GM19023 (cell line): ENCODE measurements around the gene HSF2.

Experiments used
- ATAC-seq: cut with Tn5 transposase; IDR thresholded peaks from one replicate; pipeline ENCODE4 v1.9.1; 2021; ENCODE audit warnings: mild to moderate bottlenecking, moderate library complexity; ENCODE audit not compliant: unreplicated experiment

The HSF2 gene, protein sequence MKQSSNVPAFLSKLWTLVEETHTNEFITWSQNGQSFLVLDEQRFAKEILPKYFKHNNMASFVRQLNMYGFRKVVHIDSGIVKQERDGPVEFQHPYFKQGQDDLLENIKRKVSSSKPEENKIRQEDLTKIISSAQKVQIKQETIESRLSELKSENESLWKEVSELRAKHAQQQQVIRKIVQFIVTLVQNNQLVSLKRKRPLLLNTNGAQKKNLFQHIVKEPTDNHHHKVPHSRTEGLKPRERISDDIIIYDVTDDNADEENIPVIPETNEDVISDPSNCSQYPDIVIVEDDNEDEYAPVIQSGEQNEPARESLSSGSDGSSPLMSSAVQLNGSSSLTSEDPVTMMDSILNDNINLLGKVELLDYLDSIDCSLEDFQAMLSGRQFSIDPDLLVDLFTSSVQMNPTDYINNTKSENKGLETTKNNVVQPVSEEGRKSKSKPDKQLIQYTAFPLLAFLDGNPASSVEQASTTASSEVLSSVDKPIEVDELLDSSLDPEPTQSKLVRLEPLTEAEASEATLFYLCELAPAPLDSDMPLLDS

DNA sequence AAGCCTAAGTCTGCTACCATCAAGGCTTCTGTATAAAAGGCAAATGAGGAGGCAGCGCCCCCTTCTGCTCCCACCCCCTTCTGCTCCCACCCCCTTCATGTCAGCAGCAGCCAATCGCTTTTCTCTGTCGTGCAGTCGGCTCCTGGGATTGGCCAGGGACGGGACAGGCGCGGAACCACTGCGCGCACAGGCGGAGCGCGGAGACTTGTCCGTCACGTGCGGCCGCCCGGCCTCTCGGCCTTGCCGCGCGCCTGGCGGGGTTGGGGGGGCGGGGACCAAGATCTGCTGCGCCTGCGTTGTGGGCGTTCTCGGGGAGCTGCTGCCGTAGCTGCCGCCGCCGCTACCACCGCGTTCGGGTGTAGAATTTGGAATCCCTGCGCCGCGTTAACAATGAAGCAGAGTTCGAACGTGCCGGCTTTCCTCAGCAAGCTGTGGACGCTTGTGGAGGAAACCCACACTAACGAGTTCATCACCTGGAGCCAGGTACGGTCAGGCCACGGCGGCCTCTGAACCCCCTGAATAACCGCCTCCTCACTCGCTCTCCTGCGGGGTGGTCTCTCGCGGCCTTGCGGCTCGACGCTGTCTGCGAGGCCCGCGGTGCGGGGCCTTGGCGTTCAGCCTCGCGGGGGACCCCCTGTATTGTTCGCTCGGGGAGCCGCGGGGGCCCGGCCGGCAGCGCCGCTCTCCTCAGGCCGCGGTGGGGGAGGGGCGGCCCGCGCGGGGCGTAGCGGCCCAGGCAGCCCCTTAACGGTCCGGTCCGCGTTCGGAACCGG is at the start of gene HSF2:
HSF2 (plus strand) TSS at position 305 of the 773 bp plus-strand sequence; CDS start at position 391, 86 bp downstream.
- peak; percentile 98 for ATAC-seq

DNA sequence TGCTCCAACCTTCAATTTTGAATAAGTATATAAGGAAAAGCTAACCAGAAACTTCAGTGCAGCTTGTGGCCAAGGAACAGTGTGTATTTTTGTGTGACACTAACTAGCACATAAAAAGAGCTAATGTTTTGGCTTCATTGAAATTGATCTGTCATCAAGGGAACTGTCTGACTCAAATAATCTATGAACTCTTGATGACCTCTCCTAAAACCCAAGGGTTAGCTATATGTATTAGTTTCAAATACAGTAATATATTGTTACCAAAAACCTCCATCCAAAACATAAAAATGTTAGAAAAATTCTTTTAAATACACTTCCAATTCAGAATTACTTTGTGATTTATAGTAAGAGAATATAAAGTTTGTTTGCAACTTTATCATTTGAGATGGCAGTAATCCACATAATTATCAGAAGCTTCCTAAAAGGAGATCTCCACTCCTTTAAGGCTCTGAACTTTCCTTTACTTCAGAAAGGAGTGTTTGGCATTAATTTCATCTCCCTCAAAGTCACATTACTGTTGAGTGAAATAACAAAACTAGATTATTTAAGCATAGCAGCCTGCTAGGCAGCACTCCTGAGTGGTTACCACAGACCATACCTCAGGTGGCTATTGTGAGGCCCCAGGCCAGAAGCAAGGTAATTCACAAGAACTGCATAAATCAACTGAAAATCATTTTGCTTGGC is 46.3 kb upstream of the HSF2 start:
- ATAC-seq = no peak

DNA sequence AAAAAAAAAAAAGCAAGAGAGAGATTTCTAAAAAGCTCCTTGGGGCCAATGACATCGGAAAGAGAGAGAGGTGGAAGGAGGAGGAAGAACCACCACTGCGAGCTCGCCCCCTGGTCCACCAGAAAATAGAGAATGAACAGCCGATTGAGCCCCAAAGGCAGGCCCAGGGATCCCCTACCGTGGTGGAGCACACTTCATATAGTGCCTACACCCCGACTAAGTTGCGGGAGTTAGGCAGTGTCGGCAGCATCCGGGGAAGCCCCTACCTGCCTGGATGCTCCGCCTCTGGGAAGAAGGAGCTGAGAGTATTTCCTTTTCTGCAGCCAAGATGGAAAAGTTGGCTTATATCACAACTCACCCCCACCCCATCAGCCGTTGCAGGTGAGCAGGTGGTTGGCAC is 38.6 kb upstream of the HSF2 start:
- ATAC-seq = no peak

DNA sequence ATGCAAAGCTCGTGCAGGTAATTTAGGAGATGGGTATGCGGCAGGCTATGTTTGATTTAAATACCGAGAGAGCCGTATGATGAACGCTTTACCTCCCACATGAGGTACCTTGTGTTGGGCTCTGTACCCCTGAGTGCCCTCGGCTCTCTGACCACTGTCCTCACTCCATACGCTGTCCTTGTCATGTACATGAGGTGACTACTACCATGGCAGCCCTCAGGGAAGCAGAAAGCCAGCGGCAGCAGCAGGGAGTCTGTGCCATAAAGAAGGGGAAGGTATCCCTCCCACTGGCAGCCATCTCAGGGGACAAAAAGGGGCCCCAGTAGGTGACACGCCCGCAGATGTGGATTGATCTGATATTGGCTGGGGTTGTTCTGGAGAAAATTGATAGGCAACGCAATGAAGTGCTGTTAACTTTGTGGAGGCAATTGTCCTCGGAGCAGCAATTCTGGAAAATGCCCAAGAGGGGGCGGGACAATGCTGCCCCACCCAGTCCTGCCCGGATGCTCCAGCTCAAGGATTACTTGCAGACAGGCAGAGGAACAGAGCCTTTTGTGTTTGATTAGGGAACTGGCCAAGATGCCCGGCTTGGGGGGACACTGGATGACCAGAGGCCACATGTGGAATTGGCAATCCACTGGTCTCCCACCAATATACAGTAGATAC is 38.0 kb upstream of the HSF2 start:
- ATAC-seq = no peak

DNA sequence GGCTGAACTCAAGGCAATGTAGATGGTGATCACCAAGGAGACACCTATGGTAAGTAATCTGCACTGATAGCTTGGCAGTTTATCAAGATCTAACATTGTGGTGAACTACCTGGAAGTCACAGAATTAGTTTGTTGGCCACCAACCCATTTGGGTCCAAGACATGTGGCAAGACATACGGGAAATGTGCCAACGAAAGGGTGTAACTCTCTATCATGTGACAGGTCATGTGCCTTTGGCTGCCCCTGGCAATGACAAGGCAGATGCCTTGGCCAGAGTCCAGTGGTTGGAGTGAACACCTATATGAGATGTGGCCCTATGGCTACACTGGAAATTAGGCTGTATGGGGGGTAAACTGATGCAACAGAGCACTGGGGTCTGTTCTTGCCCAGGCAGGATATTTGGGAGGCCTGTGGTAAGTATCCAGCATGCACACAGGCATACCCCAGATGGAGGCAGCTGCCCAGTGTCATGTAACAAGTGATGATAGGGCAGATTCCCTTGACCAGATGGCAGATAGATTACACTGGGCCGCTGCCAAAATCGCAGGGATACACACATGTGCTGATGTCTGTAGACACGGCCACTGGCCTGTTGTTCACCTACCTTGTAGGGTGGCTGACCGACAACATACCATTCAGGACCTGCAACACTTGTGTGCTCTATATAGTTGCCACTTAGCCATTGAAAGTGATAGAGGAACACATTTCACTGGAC is 35.5 kb upstream of the HSF2 start:
- ATAC-seq = no peak

DNA sequence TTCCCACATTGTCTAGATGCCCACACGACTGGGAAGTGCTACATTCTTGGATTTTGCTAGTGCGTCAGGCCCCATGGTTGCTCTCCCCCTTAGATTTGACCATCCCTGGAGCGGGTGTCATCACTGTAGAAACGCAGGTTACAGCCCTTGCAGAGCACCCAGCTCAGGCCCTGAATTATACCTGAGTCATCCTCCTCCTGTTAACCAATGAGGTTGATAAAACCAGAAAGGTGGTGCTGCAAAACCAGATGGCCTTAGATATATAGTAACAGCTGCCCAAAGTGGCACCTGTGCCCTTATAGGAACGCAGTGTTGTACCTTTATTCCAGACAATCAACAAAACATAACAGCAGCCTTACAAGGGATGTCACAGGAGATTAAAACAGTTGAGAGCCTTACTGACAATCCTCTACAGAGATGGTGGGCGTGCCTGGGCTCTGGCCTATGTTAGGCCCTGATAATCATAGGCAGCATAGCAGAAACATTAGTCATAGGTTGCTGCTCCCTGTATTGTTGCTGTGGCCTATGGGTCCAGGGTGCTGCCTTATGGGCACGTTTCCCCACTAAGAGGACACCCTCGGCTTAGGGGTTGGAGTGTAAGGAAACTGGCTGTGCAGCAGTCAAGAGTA is 33.6 kb upstream of the HSF2 start:
- no peak for ATAC-seq

DNA sequence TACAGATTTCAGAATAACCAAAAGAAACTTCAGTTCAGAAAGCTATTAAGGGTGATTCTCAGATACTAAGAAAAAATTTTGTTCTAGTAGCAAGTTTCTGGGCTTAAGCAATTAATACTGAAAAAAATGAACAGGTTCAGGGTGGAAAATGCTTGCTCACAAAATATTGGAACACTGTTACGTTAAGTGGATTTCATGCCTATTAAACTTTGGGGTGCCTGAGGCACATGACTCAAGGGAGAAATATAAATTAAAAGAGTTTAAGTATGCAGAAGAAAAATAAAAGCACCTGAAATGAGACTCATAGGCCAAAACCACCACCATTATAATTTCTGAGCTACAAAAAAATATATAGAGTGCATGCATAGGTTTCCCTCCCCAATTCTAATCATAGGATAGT is 32.3 kb upstream of the HSF2 start:
- ATAC-seq = no peak

DNA sequence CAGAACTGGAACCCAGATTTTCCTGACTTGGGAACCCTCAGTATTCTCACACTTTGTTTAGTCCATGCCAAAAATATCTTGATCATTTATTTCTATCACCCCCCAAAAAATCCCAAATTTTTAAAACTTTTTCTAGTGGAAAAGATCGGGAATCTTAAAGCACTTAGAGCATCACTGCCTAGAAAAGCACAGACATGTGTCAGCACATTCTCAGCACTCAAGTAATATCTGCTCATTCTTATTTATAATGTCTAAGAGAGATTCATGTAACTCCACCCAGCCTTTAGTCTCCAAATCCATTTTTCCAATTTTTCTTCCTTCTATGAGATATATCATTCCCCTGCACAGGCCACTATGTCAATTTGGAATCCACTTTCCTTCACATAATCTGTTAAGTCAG is 29.9 kb upstream of the HSF2 start:
- no peak for ATAC-seq

DNA sequence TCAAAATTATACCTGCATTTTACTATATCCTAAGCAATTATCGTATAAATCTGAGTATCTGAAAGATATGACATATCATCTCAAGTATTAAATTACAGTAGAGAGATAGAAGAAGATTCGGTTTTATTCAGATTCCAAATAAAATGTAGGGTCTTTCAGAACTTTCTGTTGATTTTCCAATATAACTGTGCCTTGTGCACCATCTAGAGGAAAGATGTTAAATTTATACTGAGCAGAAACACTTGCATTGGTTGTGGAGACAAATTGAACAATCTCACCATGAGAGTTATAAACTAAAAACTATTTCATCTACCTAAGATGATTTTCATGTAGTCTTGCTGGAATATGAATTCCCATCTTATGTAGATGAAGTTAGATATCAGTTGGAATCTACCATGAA is 26.8 kb upstream of the HSF2 start:
- ATAC-seq = no peak

DNA sequence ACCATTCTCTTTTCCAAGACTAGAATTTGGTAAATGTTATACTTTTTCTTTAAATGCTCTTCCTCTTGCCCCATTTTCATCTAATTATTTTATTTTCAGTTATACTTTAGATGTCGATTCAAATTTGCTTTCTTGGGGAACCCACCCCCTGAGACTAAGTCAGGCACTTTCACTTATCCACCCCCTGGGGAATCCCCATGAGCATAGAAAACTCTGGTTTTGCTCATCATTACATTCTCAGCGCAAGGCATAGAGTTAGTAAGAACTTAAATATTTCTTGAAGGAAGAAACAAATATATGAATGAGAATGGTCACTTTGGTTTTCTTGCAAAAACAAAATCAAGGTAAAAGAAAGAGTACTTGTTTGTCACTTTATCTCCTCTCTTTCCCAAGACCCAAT is 25.1 kb upstream of the HSF2 start:
- no peak for ATAC-seq

DNA sequence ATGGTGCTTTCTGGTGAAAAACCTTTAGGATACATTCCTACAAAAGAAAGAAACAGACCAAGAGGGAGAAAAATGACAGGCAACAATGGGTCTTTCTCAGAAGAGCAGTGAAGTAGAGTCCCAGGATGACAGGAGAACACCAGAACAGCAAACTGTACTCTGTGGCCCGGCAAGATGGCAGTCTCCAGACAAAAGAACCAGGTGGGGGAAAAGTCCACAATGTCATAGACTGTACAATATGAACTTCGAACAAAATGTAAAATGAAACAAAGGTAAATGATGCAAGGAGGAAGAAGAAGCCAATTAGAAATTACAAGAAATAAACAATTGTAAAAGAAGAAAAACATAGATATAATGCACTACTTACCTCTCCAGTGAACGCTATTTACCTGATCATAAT is 23.2 kb upstream of the HSF2 start:
- ATAC-seq = no peak

DNA sequence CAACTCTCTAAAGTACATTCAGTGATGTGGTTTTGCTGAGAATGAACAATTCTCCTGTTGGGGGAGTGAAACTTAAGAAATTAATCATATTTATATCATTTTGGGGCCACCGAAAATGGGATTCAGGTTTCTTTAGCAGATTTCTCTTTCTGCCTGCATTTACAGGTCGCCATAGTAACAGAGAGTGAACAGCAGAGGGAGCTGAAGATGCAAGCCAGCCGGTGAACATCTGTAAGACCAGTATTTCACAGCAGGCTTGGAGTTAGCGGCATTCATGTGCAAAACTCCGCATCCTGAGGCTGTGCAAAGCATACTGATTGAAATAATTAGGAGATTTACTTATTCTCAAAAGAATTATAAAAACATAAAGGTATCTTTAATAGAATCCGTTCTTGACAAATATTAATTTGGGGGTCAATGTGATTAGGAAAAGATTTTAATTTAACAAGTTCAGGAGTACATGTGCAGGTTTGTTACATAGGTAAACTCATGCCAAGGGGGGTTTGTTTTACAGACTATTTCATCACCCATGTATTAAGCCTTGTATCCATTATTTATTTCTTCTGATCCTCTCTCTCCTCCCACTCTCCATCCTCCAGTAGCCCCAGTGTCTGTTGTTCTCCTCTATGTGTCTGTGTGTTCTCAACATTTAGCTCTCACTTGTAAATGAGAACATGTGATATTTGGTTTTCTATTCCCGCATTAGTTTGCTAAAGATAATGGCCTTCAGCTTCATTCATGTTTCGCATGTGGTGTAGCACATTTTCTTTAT is 17.8 kb upstream of the HSF2 start:
- ATAC-seq = peak; percentile 100

DNA sequence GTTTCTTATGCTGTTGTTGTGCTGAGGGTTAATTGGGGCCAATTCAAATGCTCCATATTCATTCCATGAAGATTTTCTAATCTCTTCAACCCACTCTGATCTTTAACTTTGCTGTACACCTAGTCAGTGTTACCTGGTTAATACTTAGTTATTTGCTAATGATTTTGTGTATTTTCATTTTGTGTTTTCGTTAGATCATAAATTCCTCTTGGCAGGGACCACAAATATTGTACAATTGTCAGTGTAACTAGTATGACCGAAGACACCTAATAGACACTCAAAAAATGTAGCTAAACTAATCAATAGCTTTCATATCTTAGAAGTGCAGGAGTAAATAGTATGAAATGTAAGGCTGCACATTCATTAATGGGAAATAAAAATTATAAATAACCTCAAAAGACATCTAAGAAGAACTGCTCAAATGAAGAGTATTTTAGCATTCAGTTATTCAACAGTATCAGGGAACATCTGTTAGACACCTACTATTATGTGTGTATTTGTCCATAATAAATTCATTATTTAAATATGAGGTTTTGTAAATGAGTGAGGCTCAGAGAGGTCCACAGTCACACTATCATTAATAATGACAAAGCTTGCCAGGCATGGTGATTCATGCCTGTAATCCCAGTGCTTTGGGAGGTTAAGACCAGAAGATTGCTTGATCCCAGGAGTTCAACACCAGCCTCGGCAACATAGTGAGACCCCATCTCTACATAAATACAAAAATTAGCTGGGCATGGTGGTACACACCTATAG is 13.4 kb upstream of the HSF2 start:
- no peak for ATAC-seq

DNA sequence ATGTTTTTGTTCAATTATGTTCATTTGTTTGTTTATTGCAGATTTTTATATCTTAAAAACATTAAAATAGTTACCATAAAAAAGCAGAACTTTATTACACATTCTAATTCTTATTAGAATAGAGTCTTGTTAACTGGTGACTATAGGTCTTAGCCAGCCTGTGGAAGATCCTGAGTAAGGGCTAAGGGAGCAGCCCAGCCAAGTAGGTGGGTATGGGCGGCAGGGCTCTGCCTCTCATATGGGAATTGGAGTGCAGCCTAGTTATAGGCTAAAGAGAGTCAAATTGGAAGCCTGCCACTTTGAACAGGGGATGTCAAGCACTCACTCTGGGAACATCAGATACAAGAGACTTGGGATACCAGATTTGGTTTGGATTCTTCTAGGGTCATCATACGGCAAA is 10.5 kb upstream of the HSF2 start:
- no peak for ATAC-seq

DNA sequence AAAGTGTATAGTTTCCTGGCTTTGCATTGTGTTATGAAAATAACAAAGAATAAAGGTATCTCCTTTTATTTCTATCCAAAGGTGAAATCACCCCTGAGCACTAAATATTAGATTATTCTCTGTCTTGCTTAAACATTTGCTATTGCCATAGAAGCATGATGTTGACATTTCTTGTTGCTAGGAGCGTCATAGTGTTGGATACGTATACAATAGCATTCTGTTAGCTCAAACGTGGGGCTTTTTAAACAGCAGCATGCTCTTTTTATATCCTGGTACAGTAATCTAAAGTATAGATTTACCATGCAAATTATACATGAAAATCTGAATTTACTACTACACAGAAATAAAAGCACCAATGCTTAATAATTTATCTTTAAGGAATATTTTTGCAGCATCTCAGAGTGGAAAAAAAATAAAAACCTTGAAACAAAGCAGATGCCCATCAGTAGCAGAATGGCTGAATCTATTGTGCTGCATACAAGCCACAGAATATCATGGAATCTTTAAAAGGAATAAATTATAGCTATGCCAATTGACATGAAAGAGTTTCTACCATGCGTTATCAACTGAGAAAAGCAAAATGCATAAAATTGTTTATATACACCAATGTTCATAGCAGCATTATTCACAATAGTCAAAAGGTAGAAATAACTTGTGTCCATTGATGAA is 9.6 kb upstream of the HSF2 start:
- ATAC-seq = no peak

DNA sequence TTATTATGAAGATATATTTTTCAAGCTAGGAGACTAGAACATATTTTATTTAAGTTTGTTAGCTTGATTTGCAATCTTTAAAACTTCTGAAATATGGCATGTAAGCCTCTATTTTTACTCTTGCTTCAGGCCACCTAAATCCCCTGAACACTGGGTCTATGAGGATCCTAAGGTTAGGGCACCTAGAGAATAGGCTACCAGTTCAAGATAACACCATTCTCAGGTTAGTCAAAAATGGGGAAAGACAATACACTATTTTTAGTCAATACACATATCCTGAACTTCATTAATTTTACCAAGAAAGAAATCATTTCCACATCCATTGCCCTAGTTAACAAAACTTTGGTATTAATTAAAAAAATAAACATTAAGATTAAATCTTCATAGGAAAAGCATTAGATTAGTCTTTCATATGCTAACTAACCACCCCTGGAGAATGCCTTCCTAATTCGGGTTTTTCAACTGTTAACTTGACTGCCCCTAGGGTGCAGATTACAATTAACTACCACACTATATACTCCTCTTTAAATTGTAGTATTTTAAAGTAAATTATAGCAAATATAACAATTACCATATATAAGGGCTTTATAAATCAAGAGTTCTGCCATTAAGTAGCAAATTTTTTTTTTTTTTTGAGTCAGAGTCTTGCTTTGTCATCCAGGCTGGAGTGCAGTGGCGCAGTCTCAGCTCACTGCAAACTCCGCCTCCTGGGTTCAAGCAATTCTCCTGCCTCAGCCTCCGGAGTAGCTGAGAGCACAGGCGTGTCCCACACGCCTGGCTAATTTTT is 6.7 kb upstream of the HSF2 start:
- no peak for ATAC-seq

DNA sequence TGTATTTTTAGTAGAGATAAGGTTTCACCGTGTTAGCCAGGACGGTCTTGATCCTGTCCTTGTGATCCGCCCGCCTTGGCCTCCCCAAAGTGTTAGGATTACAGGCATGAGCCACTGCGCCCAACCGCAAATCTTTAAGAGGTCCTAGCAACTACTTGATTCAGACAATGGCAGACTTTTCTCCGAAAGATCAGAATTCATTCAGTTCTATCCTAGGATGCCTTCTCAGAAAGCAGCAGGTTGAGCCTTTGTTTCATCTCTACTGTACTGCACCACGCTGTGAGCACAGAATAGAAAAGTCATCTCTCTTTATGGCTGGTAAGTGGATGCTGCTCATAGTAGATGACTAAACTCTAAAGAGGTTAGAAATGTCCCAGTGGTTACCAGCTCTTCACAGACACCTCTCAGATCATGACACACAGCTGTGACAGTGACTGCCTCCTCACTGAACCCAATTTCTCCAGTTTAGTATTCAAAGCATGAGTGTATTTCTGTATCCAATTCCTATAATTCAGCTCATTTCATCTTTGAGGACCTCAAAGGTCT is 6.0 kb upstream of the HSF2 start:
- ATAC-seq = peak; percentile 83
